GM10248 (cell line): ENCODE results near the gene OR9I1.

Experiments used
- CTCF ChIA-PET: fragments of 300-600 bp; sonication (Branson Sonifier 250); formaldehyde crosslinking; extraction: SDS; loops from one replicate; lab custom pipeline; 2021; ENCODE audit warnings: antibody characterized with exemption; lab: Yijun Ruan, JAX
- POLR2A ChIA-PET: fragments of 350-650 bp; sonication (Branson Sonifier 250); formaldehyde crosslinking; extraction: SDS; loops from one replicate; lab custom pipeline; 2020; ENCODE audit warnings: antibody characterized with exemption; lab: Yijun Ruan, JAX
- DNase-seq: peaks from one replicate; pipeline ENCODE4 v3.0.0; 2012; ENCODE audit errors: extremely low spot score
- CTCF ChIP-seq: IDR thresholded peaks from 2 replicates; pipeline ENCODE4 v1.5.1; 2012; ENCODE audit warnings: mild to moderate bottlenecking, low read depth; ENCODE audit errors: extremely low read depth, missing control alignments, control extremely low read depth

OR9I1 gene

GRCh38 chr11:58125469-58125868 lies at the start of gene OR9I1:
OR9I1 (minus strand) TSS chr11:58125530; CDS start chr11:58119444, 6,086 bp downstream.
- no peak for TF ChIP-seq CTCF
- CTCF ChIA-PET, result interaction anchor here (0.9 to 3.1 kb wide), 2 partner anchors 9 to 13 kb away, joined by 3 to 7 read pairs; no protein-coding TSS in a partner anchor
- POLR2A ChIA-PET, result no interaction called here
- DNase-seq, result no peak

GRCh38 chr11:58165504-58166106 lies 40.3 kb upstream of the OR9I1 start:
- no peak for TF ChIP-seq CTCF
- no peak for DNase-seq
- ChIA-PET POLR2A (no interaction called here), CTCF (no interaction called here)

GRCh38 chr11:58164990-58165389 lies 39.7 kb upstream of the OR9I1 start:
- no peak for DNase-seq
- CTCF ChIA-PET, result no interaction called here
- POLR2A ChIA-PET, result no interaction called here
- TF ChIP-seq CTCF, result no peak

GRCh38 chr11:58164389-58164788 lies 39.1 kb upstream of the OR9I1 start:
- ChIA-PET CTCF (no interaction called here), POLR2A (no interaction called here)
- TF ChIP-seq CTCF, result no peak
- DNase-seq, result no peak

GRCh38 chr11:58152781-58153180 lies 27.5 kb upstream of the OR9I1 start:
- DNase-seq, result no peak
- ChIA-PET CTCF (no interaction called here), POLR2A (no interaction called here)
- TF ChIP-seq CTCF, result no peak

GRCh38 chr11:58142761-58143160 lies 17.4 kb upstream of the OR9I1 start:
- no peak for TF ChIP-seq CTCF
- ChIA-PET POLR2A (no interaction called here), CTCF (no interaction called here)
- DNase-seq, result no peak

- no peak for DNase-seq
- CTCF ChIA-PET, result no interaction called here
- no peak for TF ChIP-seq CTCF
- POLR2A ChIA-PET, result no interaction called here
These were observed 9.8 kb upstream of the OR9I1 start for GRCh38 chr11:58135171-58135570.
